HTERT RPE-1 (cell line): ENCODE data around the gene CIT.

Experiments
- in situ Hi-C: fragments of 300-500 bp; cut with MboI; formaldehyde crosslinking; loops from 4 replicates; pipeline ENCODE4 v1.14.3; 2020; ENCODE audit warnings: low sequenced_read_pairs

Gene CIT

DNA sequence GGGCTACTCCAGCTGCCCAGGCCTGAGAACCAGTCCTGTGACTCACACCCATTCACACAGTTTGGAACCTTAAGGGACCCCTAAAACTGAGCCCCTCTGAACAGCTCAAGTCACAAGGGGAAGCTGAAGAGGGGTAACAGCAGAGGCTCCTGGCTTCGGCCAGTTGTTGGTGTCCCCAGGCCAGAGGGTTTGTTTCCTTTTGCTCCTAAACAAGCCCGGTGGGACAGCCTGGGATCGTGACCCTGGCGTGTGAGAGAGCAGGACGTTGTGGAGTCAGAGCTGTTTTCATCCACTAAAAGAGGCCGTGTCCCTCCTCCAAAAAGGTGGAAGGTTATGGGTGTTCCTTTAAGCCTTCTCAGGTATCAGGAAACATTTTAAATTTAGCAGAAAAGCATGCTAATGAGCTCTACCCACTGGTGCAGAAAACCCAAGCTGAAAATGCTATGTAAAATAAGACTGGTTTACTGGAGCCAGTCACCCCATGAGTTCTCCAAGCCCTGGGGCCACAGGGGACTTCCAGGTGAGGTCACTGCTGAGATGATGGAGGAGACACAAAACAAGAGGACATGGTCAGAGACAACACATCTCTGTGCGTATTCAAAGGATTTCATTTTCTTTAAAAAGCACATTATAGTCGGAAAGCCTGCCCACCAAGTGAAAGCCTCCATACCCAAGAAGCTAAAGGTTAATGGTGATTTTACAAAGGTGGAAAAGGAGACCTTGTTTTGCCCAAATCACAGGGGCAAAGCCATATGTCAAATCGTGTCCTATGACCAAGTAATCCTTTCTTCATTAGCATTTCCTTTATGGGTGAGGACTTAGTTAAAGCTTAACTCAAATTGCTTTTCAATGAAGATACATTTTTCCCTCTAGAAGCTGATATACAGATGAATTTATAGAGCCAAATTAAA is 195.1 kb downstream of the CIT start:
- in situ Hi-C loops: no loop called here

DNA sequence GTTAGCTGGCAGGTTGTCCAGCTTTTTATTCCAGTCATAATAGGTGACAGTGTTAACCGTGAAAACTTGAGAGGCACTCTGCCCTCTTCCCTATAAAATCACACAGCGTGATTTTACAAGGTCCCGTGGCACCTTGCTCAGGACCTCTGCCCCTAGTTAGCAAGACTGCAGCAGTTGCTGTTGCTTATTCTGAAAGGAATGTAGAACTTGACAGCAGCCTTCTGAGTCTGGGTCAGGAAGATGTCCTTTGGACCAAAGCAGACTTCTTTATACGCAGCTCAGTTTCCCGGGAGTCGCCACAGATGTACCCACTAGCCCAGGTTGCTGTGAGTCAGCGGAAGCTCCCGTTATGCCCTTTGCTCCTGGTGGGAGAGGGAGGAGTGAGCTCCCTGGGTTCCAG is 196.0 kb downstream of the CIT start:
- in situ Hi-C loops: no loop called here

DNA sequence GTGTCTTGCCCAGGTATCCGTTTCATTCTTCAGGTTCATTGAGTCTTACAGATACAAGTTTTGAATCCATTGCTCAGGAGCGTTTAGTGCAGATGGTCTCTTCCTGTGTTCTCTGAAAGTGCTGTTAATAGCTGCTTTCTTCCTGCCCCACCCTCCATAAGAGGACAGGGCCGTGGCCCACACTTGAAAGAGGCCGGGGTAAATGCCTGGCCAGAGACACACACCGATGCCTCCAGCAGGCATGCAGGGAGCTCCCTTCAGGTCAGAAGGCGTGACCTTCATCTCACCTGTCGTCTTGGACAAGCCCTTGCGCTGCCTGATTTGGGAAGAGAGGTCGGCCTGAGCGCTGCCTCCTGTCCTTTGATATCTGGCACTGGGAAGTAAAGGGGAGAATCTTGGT is 197.6 kb downstream of the CIT start:
- in situ Hi-C loops: no loop called here

DNA sequence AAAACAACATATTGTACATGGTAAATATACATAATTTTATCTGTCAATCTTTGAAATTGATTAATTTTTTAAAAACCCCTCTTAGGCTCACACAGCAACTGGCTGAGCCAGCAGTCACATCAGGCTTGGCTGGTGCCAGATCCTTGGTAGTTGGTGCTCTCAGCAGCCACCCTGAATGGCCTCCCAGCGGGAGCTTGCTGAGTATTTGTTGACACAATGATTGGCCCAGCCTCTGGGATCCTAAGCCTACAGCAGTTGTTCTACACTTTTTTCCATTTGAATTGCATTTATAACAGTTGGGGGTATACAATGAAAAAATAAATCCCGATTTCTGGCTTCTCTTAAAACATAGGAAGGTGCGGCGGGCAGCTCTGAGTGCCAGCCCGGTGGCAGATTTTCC is 198.0 kb downstream of the CIT start:
- in situ Hi-C loops: no loop called here

DNA sequence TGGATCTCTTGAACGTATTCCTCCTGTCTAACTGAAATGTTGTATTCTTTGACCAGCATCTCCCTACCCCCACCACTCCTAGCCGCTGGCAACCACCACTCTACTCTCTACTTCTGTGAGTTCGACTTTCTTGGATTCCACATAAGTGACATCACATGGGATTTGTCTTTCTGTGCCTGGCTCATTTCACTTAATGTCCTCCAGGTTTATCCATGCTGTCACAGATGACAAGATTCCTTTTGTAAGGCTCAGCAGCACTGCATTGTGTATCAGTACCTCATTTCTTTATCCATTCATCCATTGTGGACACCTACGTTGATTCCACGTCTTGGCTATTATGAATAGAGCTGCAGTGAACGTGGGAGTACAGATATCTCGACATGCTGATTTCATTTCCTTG is 198.7 kb downstream of the CIT start:
- in situ Hi-C loops: no loop called here

DNA sequence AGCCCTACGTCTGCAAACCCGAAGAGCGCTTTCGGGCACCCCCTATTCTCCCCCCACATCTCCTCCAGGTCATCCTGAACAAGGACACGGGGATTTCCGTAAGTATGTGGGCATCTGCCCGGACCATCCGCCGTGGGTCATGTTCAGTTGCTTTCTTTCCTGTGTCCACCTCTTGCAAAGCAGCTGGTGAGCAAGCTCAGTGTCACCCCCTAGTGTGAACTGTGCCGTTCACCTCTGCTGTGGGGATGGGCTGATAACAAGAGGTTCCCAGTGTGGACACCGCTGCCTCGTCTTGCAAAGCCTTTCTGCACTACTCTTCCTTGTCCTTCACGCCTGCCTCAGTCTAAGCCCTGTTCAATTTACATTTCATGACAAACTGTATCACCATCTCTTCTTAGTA is 200.5 kb downstream of the CIT start:
- in situ Hi-C loops: no loop called here

DNA sequence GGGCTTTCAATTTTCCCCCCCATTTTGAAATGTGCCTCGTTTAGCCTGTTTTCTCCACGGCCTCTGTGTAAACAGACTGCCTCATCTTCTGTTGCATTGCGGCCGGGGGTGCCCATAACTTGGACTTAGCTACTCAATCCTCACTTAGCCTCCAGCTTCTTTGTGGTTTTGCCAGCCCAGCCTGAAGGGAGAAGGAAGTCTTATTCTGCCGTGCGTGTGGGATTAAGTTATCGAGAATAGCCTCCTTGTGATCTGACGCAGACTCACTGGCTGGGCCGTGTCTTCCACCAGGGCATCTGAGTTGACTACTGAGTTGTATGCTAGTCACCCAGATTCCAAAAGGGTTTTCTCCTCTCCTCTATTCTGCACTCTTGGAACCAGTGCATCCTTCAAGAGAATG is 201.1 kb downstream of the CIT start:
- in situ Hi-C loops: no loop called here

DNA sequence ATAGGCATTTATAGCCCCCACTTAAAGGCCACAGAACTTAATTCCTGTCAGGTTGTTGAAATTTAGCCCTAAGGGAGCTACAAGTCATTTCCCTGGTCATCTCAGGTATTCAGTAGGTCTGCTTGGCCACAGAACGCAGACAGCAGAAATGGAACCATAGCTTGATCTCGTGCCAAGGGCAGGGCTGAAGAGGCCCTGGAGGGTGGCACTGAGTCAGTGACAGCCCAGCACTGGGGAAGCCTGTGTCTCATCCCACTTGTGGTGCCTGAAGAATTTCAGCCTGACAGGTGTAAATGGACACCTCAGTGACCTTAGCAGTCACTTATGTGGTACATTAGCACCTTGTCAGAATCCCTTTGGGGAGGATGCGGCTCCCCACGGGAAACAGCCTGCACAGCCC is 202.6 kb downstream of the CIT start:
- in situ Hi-C loops: no loop called here

DNA sequence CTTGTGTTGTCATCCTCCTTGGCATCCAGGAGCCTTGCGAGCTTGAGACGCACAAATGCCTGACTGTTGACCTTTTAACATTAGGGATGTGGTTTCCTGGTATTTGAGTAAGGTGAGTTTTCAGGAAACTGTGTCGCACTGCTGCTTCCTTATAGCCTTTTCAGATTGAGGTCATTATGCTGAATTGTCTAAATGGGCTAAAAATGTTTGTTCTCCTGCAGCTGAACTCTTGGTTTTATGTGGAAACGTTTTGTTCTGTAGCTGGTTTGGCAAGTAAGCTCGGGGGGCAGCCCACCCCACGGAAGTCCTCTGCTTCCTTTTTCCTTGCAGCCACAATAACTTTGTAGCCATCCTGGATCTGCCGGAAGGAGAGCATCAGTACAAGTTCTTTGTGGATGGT is 203.5 kb downstream of the CIT start:
- in situ Hi-C loops: no loop called here

DNA sequence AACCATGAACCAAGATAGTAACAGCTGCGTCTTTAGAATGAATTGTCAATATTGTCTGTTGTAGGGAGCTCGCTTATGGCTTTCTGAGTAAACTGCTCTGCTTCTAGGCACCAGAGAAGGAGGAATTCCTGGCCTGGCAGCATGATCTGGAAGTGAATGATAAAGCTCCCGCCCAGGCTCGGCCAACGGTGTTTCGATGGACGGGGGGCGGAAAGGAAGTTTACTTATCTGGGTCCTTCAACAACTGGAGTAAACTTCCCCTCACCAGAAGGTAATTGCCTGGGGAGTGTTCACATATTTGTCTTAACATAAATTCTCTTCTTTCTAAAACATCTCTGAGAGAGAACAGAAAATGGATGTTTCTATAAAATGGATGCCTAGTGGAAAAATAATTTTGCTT is 204.9 kb downstream of the CIT start:
- in situ Hi-C loops: no loop called here

DNA sequence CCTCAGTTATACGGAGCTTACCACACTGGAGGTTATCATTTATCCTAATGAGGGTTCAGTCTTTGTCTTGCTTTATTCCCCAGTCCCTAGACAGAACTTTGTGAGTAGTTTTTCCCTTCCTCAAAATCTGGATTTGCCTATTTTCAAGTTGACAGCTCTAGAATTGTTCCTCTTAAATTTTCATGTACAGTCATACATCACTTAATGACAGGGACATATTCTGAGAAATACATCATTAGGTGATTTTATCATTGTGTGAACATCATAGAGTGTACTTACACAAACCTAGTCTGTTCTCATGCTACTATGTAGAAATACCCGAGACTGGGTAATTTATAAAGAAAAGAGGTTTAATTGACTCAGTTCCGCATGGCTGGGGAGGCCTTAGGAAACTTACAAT is 206.1 kb downstream of the CIT start:
- in situ Hi-C loops: no loop called here

DNA sequence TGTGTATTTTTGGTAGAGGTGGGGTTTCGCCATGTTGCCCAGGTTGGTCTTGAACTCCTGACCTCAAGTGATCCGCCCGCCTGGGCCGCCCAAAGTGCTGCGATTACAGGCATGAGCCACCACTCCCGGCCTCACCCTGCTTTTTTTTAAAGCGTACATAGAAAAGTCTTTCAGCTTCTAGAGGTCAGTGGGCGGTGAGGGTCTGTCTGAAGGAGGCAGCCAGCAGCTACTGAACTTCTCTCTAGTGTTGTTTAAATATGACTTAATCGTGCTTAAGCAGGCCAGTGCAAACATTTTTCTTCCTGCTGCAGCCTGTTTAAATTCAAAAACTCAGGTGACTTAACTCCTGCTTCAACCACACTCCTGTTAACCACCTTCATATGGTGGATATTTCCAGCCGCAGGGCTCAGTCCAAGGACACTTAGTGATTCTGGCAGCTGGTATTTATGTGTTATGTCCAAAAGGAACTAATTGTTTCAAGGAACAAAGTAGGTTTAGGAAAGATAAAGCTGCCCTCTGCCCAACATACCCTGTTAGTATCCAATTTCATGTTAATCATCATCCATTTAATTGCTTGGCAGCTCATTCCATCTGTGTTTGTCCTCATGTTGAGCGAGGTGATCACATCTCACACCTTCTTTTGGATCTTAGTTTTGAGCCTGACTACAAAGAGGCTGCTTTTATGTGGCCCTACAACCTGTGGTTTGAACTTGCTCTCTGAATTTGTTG is 207.2 kb downstream of the CIT start:
- in situ Hi-C loops: no loop called here

DNA sequence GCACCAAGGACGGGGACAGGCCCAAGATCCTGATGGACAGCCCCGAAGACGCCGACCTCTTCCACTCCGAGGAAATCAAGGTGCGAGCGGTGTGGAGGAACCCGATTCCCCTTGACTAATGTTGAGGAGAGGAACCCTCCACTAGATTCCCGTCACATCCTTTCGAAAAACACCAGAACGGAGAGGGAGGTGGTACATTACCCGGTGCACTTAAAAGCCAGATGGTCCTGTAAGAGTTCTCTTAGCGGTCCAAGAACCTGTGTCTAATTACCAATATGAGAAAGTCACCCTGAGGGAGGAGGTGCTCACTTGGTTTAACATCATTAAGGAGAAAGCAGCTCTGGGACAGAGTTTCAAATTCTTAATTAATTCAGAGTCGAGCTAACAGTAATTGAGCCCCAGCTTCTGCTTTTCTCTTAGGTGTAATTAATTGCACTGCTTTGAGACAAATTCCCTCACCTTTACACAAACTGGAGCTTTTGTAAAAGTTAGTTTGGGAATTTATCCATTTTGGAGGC is 208.7 kb downstream of the CIT start:
- in situ Hi-C loops: no loop called here

DNA sequence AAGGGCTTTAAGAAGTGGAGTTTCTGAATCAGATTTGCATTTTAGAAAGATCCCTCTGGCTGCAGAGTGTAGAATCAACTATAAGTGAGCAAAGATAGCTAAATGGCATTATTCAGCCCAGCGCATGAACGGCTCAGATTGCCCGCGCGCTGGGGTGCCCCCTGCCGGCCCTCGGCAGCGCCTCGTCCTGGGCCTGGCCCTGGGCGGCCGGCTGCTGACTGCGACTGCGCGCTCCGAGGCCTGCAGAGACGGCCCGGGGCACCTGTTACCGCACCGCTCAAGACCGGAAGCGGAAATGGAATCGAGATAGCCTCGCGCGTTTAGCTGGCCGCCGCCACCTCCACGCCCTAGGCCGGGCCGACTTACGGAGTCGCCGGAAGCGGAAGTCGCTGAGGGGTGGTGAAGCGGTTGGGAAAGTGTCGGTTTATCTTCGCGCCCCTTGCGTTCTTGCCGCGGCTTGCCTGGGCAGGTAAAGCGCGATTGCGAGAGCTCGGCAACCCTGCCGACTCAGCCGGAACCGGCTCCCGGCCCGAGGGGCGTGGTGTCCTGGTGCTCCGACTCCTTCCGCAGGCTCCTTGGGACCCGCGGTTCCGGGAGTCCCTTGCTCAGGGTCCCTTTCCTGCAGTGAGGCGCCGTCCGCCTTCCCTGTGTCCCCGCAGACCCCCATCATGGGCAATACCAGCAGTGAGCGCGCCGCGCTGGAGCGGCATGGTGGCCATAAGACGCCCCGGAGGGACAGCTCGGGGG is 209.4 kb downstream of the CIT start, which contains the start of gene PRKAB1:
TSS of gene PRKAB1 (plus strand) at position 557 of the 747 bp plus-strand sequence. CDS start at position 669, 112 bp downstream.
- in situ Hi-C loops: no loop called here

DNA sequence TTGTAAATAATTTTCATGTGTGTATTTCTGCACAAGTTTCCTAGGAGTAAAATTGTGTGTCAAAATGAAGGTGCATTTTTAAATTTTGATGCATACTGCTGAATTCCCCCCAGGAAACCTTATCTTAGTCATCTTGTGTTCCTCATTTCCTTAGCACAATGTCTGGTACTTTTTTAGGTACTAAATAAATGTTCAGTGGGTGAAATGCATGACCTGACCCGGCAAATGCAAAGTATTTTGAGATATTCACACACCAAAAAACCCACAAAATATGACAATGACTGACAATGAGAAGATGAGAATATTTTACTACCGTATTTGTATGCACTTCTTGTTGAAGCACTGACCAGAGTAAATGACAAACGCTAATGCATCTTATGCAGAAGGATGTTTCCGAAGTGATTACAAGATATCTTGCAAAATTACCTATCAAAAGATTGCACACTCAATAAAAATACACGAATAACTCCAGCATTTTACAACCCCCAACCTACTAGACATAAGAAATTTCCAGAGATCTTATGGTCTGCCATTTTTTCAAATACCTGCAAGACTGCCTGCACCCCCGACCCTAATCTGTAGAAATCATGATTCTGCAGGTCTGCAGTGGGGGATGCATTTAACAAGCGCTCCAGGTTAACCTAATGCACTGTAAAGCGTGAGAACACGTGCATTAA is 210.1 kb downstream of the CIT start:
- in situ Hi-C loops: no loop called here

DNA sequence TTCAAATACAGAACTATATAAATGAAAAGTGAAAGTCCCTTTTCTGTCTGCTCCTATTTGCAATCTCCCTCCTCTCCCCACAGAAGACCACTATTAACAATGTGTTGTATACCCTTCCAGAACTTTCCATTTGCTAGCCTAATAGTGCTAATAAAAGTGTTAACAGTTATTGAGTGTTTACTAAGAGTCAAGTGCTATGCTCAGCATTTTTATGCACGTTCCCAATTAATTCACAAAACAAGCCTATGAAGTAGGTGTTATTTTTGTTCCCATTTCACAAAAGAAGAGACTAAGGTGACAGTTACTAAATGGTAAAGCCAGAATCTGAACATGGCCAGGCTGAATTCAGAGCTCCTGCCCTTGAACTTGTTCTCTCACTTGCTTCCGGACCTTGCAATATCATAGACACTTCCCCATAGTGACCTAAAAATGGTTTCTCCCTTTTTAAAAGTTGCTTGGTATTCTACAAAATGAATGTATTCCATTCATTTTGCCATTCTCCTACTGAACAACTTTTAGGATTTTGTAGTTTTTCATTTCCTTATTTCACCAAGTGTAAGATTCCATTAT is 210.8 kb downstream of the CIT start:
- in situ Hi-C loops: no loop called here

DNA sequence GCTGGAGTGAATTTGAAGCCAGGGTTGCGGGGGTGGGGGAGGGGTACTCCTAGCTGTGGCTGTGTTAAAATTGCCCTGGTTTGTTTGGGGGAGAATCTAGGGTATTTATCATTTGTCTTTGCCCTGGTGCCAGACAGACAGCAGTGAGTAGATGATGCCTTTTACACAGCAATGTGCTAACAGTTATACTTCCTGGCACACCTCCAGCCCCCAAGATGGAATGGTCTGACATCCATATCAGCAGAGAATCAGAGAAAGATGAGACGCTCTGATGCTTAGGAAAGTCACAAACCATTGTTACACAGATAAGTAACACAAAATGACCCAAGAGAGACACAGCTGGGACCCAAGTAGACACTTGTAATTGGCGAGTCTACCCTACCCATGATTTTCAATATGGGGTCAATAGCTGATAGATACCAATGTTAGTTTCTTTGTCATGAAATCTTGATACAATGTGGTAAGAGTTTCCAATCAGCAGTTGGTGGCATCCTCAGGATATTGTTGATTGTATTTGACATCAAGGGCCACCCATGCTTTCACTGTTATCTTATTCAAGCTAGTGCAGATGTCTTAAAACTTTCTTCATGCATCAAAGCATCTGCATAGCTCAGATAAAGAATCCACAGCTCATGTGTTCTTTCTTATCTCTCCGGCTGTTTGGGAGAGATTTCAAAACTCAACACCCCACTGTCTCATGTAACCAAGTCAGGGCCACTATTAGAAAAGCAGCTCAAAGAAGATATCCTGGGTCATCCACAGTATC is 211.8 kb downstream of the CIT start:
- in situ Hi-C loops: no loop called here

DNA sequence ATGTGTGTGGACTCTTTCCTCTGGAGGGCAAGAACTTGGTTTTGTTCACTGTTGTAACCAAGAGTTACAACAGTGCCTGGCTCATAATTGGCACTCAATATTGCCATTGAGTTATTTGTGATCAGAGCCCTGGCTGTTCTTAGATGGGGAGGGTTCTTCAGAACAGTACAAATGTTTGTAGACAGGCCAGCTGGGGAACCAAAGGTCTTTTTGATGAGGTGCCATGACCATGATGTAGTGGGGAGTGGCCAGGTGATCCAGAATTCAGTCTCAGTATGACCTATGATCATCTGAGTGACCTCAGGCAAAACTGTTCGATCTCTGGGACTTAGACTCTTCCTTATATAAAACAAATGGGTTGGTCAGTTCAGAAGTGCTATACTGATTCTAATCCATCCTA is 212.5 kb downstream of the CIT start:
- in situ Hi-C loops: no loop called here

DNA sequence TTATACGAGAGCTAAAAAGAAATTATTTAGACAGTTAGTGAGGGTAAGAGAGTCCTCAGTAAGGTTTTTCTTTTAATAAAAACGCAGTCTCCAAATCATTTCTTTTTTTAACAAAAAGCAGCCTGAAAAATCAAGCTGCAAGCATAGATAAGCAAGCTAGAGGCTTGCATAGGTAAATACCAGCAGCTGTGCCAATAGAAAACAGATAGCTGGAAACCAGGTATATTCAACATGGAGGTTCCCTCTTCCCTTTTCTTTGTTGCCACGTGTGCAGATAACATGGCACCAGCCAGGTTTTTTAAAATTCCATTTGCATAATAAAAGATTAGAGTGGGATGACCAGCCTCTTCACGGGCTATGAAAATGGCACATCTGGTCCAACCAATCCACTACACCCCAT is 215.2 kb downstream of the CIT start:
- in situ Hi-C loops: no loop called here

DNA sequence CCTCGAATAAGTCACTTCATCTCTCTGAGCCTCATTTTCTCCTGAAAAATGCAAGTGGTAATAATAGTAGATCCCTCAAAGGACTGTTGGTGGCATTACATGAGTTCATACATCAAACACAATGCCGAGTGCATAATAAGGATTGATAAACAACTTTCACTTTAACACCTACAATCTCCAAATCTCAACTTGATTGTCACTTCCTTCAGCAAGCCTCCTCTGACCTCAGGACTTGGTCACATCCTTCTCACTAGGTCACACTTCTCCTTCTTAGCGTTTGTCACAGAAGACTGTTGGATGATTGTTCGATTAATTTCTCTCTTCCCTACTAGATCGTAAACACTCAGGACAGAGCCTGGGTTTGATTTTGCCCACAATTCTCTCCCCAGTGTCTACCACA is 217.0 kb downstream of the CIT start:
- in situ Hi-C loops: no loop called here
